GM21529 (cell line): Measurements from ENCODE around the gene RASD2.

Source experiments
- ATAC-seq: cut with Tn5 transposase; IDR thresholded peaks from one replicate; pipeline ENCODE4 v1.9.1; 2021; ENCODE audit not compliant: unreplicated experiment

The RASD2 gene

GRCh38 chr22:35580351-35581022, 39.9 kb downstream of the RASD2 start:
- ATAC-seq: no peak

DNA sequence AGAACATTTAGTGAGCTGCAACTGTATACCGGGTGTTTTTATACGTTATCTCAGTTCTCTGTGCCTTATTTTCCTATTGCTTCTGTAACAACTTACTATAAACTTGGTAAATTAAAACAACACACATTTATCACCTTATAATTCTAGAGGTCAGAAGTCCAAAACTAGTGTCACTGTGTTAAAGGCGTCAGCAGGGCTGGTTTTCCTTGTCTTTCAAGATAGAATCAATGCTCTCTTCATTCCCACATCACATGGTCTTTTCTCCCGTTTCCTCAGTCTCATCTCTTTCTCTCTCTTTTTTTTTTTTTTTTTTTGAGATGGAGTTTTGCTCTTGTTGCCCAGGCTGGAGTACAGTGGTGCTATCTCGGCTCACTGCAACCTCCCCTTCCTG, 40.4 kb downstream of the RASD2 start:
- ATAC-seq: no peak

DNA sequence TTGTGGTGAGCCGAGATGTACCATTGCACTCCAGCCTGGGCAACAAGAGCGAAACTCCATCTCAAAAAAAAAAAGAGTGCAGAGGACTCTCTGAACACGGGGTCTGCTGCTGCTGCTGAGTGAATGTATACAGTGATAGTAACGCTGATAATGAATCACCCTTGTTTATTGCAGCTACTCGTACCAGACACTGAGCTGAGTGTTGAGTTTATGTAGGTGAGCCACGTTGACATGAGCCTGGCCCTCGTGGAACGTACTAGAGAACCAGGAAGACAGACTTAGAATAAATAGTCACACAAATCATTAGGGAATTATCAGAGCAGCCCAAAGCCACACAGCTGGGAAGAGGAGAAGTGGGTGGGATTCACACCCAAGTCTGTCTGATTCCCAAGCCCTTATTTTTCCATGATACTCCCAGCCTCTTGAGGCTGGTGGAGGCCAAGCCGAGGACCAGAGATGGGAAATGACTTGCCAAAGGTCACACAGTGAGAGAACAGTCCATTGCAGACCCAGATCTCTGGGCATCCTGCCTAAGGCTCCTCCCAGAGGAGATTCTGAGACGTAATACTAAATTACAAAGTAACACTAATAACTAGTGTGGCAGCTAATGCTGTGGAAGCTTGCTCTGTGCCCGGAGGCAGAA, 41.7 kb downstream of the RASD2 start:
- no peak for ATAC-seq

DNA sequence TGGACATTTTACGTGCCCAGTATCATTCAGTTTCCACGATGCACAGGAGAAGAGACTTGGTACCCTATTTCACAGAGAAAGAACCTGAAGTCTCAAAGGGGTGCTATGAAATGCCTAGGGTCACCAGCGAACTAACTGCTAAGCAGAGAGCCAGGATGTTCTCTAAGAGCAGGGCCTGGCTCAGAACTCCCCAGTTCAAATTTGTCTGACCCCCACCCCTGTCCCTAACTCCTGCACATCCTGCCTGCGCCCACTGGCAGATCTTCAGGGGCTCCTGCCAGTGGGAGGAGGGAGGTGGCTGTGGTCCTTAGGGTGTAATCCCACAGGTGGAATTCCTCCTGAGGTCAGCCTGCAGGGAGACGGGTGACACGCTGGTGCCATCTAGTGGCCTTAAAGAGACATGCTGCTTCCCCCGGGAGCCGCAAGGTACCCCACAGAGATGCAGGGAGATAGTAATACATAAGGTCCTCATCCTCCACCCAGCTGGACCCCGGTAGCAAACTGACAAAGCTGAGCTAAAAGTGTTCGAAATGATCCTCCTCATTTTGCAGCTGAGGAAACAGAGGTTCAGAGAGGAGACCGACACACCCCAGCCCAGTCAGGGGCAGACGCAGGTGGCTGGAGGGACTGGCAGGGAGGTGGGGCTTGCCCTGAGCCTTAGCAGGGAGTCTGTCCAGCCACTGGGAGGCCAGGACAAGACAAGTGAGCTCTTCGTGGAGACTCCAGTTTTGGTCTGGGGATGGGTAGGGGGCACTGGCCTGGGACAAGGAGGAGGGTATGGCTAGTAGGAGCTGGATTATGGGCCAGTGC, 42.4 kb downstream of the RASD2 start:
- ATAC-seq: no peak

DNA sequence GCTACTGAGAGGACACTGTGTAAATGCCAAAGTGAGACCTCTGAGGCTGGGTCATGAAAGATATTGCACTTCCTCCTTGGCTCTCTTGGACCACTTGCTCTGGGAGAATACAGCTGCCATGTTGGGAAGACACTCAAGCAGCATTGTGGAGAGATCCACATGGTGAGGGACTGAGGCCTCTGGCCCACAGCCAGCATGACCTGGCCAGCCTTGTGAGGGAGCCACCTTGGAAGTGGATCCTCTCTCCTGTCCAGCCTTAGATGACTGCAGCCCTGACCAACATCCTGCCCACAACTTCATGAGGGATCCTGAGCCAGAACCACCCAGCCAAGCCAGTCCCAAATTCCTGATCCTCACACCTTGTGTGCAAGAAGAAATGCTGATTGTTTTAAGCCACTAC, 46.1 kb downstream of the RASD2 start:
- ATAC-seq: no peak

DNA sequence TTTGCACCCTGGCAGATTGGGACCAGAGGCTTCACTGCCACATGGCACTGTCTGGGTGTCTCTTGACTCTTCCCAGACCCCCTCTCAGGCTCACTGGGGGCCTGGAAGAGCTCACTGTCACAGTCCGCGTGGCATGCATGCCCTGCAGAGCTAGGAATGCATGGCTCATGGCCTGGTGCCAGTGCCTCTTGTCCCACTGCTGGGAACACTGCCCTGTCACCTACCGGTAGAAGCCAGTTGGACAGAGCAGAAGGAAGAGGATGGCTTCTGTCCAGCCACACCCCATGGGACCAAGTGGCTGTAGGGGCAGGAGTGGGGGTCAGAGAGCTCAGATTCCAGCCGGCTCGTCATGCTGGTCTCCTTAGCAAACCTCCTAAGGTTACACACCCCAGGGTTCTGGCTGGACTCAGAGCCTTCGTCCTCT, 46.8 kb downstream of the RASD2 start:
- no peak for ATAC-seq

DNA sequence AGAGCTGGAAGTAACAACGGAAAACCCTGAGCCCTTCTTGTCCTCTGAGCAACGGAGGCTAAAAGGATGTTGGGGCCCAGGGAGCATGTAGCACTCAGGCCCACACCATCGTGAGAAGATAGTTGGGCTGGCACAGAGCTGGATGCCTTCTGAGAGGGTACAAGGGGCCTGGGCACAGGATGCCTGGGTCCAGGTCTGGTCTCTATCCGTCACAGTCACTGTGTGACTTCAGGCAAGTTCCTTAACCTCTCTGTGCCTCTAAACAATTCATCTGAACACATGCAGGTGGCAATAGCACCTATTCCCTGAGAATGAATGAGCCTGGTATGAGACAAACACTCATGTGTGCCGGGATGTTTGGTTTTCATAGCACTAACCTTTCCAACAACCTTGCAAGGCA, 47.3 kb downstream of the RASD2 start:
- ATAC-seq: no peak

GRCh38 chr22:35589071-35589755, 48.6 kb downstream of the RASD2 start:
- ATAC-seq: no peak

- ATAC-seq: no peak
These were observed 49.1 kb downstream of the RASD2 start for GRCh38 chr22:35589756-35590093.

GRCh38 chr22:35590634-35591295, 50.1 kb downstream of the RASD2 start:
- ATAC-seq: no peak

GRCh38 chr22:35591714-35592417, 51.2 kb downstream of the RASD2 start:
- ATAC-seq: no peak

- no peak for ATAC-seq
These were observed 51.9 kb downstream of the RASD2 start for GRCh38 chr22:35592418-35592967.

DNA sequence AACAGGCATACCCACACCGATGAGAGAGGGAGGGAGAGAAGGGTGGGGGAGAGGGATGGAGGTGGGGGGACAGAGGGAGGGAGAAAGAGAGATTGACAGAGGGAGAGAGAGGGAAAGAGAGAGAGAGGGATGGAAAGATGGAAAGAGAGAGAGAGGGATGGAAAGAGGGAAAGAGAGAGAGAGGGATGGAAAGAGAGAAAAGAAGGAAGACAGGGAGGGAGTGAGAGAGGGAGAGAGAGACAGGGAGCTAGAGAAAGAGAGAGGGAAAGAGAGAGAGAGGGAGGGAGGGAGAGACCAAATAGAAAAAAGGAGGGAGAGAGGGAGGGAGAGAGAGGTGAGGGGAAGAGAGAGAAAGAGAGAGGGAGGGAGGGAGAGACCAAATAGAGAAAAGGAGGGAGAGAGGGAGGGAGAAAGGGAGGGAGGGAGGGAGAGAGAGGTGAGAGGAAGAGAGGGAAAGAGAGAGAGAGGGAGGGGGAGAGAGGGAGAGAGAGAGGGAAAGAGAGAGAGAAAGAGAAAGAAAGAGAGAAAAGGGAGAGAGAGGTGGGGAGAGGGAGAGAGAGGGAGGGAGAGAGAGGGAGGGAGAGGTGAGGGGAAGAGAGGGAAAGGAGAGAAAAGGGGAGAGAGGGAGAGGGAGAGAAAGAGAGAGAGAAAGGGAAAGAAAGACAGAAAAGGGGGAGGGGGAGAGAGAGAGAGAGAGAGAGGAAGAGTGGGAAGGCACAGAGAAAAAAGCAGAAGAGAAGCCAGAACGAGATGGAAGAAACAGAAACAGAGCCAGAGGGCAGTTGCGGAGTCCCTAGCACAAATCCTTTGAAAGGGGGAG, 52.6 kb downstream of the RASD2 start:
- ATAC-seq: no peak

DNA sequence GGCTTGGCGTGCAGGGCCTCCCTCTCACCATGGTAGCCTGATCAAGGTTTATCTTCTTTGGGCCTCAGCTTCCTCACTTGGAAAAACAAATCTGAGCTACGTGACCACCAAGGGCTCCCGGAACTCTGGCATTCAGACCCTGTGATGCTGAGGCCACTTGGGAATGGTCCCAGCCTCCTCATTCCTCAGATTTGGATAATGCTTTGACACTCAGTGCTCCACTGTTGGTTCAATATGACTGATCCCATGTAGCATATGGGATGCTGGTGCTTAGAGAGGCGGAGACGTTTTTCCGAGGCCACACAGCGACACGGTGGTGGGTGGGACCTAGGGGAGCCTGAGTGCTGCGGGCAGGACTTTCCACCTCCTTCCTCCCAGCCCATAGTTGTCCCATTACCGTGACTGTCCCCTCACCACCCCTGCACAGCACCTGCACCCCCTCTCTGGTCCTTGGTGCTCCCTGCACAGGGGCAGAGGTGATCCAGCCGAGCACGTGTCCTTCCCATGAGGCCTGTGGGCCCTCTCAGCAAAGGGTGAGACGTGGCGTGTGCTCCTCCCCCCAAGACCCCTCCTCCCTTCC, 53.4 kb downstream of the RASD2 start:
- no peak for ATAC-seq

DNA sequence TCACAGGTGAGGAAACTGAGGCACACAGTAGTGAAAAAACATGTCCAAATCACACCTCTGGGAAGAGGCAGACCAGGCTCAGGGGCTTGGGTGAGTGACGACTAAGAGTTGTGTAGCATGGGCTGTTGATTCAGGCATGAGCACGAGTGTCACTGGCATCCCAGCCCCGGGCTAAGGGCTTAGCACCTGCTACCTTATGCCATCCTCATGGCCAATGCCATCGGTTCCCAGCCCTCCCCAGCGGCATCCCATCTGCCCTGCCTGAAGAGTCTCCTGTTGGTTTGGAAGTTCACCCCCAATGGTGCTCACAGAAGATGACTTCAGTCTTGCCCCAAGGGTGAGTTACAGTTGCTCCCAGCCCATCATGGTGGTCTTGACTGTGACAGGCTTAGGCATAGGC, 54.1 kb downstream of the RASD2 start:
- ATAC-seq: no peak

GRCh38 chr22:35596821-35597220, 56.2 kb downstream of the RASD2 start:
- ATAC-seq: no peak

- no peak for ATAC-seq
These were observed 57.2 kb downstream of the RASD2 start for GRCh38 chr22:35597692-35598395.

DNA sequence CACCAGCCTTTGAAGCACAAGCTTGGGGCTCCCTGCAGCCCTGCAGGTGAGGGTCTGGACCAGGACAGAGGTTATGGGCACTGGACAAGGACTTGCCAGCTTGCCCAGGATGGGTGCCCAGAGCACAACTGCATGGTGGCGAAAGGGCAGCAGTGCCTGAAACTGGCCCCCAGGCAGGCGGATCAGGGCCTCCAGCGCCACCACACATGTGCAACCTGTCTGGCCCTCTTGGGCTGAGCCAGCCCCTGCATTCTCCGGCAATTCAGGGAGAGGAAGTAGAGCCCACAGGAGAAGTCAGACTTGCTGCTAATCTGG, 57.7 kb downstream of the RASD2 start:
- ATAC-seq: no peak

DNA sequence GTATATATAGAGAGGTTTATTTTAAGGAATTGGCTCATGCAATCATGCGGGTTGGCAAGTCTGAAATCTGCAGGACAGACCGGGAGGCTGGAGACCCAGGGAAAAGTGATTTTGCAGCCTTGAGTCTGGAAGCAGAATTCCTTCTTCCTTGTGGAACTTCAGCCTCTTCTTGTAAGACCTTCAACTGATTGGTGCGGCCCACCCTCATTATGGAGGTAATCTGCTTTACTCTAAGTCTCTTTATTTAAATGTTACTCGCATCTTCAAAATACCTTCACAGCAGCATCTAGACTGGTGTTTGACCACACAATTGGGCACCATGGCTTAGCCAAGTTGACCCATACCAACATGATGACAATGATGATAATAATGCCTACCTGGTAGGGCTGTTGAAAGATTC, 58.7 kb downstream of the RASD2 start:
- ATAC-seq: no peak
